Esophagus muscularis mucosa (tissue), 4 donors: ENCODE results near the gene ARL2. TPM values are rescaled to one million over a fixed set of nuclear protein-coding genes. Genes with fewer than 3 reads are reported as not detected.
"Not testable (repeated sequence)": the region's sequence is repeated elsewhere in the genome, so short reads cannot be mapped to it uniquely, and the experiment has no call there.

ENCODE experiments used
- DNase-seq: peaks from one replicate; pipeline ENCODE4 v3.0.0-alpha.2; 2017; ENCODE audit errors: extremely low spot score
- H3K27ac ChIP-seq, 4 donors: fragments of 200-600 bp; sonication (generic); replicated peaks in 1 of 4; 1 replicate in 3 of 4; 2 replicates in 1 of 4; pipeline ENCODE4 v1.5.1; 2016 to 2019; ENCODE audit warnings: mild to moderate bottlenecking in 1 of 4
- H3K27me3 ChIP-seq, 4 donors: fragments of 200-600 bp; sonication (generic); one replicate each; pipeline versions ENCODE4 v1.5.1 to v1.6.0; 2016 to 2019
- H3K36me3 ChIP-seq, 4 donors: fragments of 200-600 bp; sonication (generic); one replicate each; pipeline ENCODE4 v1.5.1; 2016 to 2019
- H3K4me1 ChIP-seq, 4 donors: fragments of 200-600 bp; sonication (generic); one replicate each; pipeline ENCODE4 v1.5.1; 2016 to 2019
- H3K4me3 ChIP-seq, 4 donors: fragments of 200-600 bp; sonication (generic); 1 replicate in 2 of 4; 2 replicates in 2 of 4; pipeline ENCODE4 v1.5.1; 2016 to 2019; ENCODE audit warnings: mild to moderate bottlenecking in 4 of 4, moderate library complexity in 1 of 4
- H3K9me3 ChIP-seq, 4 donors: fragments of 200-600 bp; sonication (generic); 1 replicate in 3 of 4; 2 replicates in 1 of 4; pipeline ENCODE4 v1.5.1; 2016 to 2019
- EP300 ChIP-seq: sonication (generic); formaldehyde crosslinking; IDR thresholded peaks from one replicate; pipeline ENCODE4 v1.6.1; 2017; ENCODE audit warnings: antibody characterized with exemption
- POLR2A ChIP-seq: fragments of 450-650 bp; IDR thresholded peaks from one replicate; pipeline ENCODE4 v1.6.1; 2017; ENCODE audit warnings: antibody characterized with exemption, moderate library complexity, mild to moderate bottlenecking, low read depth
- POLR2AphosphoS5 ChIP-seq, 2 donors: sonication (generic); formaldehyde crosslinking; IDR thresholded peaks; one replicate each; pipeline ENCODE4 v1.6.1; 2017; ENCODE audit warnings: antibody characterized with exemption in 2 of 2
- WGBS: methylation state at CpG from one replicate; pipeline ENCODE4 v1.1.5; 2018; 5-methylcytosine and 5-hydroxymethylcytosine counted together
- intact Hi-C: fragments of 100-400 bp; cut with DNase I; formaldehyde crosslinking; loops from one replicate; pipeline ENCODE4 v1.15.1; 2023
- total RNA-seq, 4 donors: library from RNA; depleted of rRNA; stranded (reverse); fragments of >200 nt; gene quantifications; one replicate each; pipeline versions ENCODE4 v1.1.0 to v1.2.1, GENCODE V29; 2016
- TF ChIP-seq, protein P1 (sequence below), 3 experiments: fragments of 200-600 bp in 2 of 3; fragments of 450-650 bp in 1 of 3; sonication (generic) in 2 of 3; IDR thresholded peaks; one replicate each; pipeline ENCODE4 v1.5.1; 2017 to 2019; ENCODE audit warnings: antibody characterized with exemption in 3 of 3, mild to moderate bottlenecking in 2 of 3, moderate library complexity in 1 of 3

Gene ARL2
- total RNA-seq, 4 donors from 2014 or later: 150 to 189 (median 172) TPM

DNA sequence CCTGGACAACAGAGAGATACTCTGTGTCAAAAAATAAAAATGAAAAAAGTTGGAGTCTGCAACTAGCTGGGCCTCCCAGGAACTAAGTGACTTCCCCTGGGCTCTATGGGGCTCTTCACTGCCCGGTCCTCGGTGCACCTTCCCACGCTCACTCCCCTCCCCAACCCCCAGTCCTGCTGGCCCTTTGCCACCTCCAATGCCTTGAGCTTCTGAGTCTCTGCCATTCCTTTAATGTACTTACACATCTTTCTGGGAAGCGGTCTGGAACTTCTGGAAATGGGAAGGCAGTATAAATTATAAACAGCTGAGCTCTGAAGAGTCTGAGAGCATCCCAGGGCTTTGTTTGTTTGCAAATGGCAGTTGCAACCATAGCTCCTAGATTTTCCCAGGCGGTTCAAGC is 11.3 kb upstream of the ARL2 start:
- H3K4me1 ChIP-seq: peaks cover 0 to 5% (median 0%) of the 10 kb centered on the region in 4 donors
- no peaks in the 10 kb centered on the region for H3K27me3 ChIP-seq
- DNase-seq: no peak
- H3K9me3 ChIP-seq: no peaks in the 10 kb centered on the region
- no peak overlapping the region for H3K4me3 ChIP-seq
- intact Hi-C loops: no loop called here
- 59% methylated on average over 5 of the region's 5 CpGs for WGBS
- no peak for TF ChIP-seq EP300
- TF ChIP-seq, protein P1, sequence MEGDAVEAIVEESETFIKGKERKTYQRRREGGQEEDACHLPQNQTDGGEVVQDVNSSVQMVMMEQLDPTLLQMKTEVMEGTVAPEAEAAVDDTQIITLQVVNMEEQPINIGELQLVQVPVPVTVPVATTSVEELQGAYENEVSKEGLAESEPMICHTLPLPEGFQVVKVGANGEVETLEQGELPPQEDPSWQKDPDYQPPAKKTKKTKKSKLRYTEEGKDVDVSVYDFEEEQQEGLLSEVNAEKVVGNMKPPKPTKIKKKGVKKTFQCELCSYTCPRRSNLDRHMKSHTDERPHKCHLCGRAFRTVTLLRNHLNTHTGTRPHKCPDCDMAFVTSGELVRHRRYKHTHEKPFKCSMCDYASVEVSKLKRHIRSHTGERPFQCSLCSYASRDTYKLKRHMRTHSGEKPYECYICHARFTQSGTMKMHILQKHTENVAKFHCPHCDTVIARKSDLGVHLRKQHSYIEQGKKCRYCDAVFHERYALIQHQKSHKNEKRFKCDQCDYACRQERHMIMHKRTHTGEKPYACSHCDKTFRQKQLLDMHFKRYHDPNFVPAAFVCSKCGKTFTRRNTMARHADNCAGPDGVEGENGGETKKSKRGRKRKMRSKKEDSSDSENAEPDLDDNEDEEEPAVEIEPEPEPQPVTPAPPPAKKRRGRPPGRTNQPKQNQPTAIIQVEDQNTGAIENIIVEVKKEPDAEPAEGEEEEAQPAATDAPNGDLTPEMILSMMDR (IDR thresholded peaks at IDR 0.05): no peak
- no peak for TF ChIP-seq POLR2AphosphoS5 (IDR thresholded peaks at IDR 0.05)
- no peak for TF ChIP-seq POLR2A
- H3K36me3 ChIP-seq: no peaks in the 10 kb centered on the region
- no peak overlapping the region for H3K27ac ChIP-seq

DNA sequence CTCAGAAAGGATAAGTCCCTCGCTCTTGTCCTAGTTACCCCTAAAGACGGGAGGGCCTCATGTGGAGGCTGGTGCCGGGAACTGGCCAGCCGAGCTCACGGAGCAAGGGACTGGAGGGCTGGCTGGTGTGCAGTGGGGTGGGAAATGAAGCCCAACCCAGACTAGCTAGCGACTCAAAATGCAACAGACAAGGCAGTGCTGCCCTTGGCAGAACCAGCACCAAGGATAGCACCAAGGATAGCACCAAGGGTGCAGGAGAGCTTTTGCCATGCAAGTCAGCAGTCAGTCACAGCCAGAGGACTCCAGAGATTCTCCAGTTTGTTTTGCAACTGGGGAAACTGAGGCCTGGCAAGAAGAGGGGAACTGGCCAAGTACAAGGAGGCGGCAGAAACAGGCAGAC is 10.7 kb upstream of the ARL2 start:
- no peak for TF ChIP-seq POLR2A
- TF ChIP-seq EP300: no peak
- TF ChIP-seq, protein P1 (IDR thresholded peaks at IDR 0.05): no peak
- TF ChIP-seq POLR2AphosphoS5 (IDR thresholded peaks at IDR 0.05): no peak
- no peaks in the 10 kb centered on the region for H3K9me3 ChIP-seq
- peaks cover 0 to 5% (median 0%) of the 10 kb centered on the region in 4 donors for H3K4me1 ChIP-seq
- no peak overlapping the region for H3K27ac ChIP-seq
- H3K36me3 ChIP-seq: no peaks in the 10 kb centered on the region
- no peak for DNase-seq
- no peaks in the 10 kb centered on the region for H3K27me3 ChIP-seq
- H3K4me3 ChIP-seq: no peak overlapping the region
- intact Hi-C loops: no loop called here
- 75% methylated on average over 7 of the region's 7 CpGs for WGBS

DNA sequence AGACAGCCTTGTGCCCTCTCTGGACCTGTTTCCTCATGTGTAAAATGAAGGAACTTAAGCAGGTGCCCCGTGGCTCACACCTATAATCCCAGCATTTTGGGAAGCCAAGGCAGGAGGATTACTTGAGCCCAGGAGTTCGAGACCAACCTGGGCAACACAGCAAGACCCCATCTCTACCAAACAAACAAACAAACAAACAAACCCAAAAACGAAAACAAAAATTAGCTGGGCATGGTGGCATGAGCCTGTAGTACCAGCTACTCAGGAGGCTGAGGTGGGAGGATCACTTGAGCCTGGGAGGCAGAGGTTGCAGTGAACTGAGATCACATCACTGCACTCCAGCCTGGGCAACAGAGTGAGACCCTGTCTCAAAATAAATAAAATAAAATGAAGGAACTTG is 10.0 kb upstream of the ARL2 start:
- H3K4me3 ChIP-seq, H3K9me3 ChIP-seq, DNase-seq, H3K27me3 ChIP-seq, H3K36me3 ChIP-seq, H3K27ac ChIP-seq, intact Hi-C loops, H3K4me1 ChIP-seq: not testable (repeated sequence)
- WGBS: 73% methylated on average over 3 of the region's 3 CpGs

DNA sequence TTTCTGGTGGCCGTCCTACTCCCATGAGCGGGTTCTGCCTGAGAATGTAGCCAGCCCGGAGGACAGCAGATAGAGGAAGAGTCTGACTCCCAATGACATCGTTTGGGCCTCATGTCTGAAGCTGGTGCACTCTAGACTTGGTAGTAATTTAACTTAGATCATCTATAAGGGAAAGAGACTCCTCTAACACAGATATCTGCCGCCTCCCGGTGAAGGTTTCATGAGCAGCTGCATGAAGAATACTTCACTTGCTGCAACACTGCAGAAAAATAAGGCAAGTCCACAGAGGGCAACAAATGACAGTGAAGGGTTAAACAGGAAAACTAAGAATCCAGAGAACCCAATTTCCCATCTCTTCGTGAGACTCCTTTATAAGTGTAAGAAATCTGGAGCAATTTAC is 5.9 kb upstream of the ARL2 start:
- TF ChIP-seq, protein P1 (IDR thresholded peaks at IDR 0.05): no peak
- TF ChIP-seq POLR2AphosphoS5 (IDR thresholded peaks at IDR 0.05) (no peak), POLR2A (no peak), EP300 (no peak)
- Histone ChIP-seq H3K36me3 (no peaks in the 10 kb centered on the region), H3K4me3 (no peak overlapping the region), H3K9me3 (no peaks in the 10 kb centered on the region), H3K27ac (no peak overlapping the region), H3K4me1 (peaks cover 4 to 7% (median 5%) of the 10 kb centered on the region in 4 donors), H3K27me3 (no peaks in the 10 kb centered on the region)
- DNase-seq: no peak
- intact Hi-C loops: no loop called here
- WGBS: 69% methylated on average over 6 of the region's 7 CpGs

DNA sequence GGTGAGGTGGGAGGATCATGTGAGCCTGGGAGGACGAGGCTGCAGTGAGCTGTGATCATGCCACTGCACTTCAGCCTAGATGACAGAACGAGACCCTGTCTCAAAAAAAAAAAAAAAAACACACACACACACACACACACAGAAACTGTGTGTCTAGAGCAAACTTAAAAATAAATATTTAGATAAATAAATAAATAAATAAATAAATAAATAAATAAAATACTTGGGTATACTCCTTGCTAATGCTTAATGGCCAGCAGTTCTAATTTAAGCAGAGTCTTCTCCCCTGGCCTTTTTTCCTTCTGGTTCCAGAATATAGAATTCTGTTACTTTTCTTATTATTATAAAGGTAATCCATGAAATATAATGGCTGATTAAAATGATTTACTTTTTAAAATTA is 5.1 kb upstream of the ARL2 start:
- intact Hi-C loops: no loop called here
- Histone ChIP-seq H3K27me3 (no peaks in the 10 kb centered on the region), H3K9me3 (no peaks in the 10 kb centered on the region), H3K4me1 (peaks cover 8 to 12% (median 10%) of the 10 kb centered on the region in 4 donors), H3K36me3 (no peaks in the 10 kb centered on the region), H3K27ac (no peak overlapping the region), H3K4me3 (no peak overlapping the region)
- 86% methylated on average over 2 of the region's 2 CpGs for WGBS
- DNase-seq: no peak
- TF ChIP-seq POLR2A (no peak), POLR2AphosphoS5 (IDR thresholded peaks at IDR 0.05) (no peak), EP300 (no peak)
- TF ChIP-seq, protein P1 (IDR thresholded peaks at IDR 0.05): no peak
